Kidney (tissue), 14 donors: Measurements from ENCODE around the gene AGPAT1. TPM values are rescaled to one million over a fixed set of nuclear protein-coding genes. Genes with fewer than 3 reads are reported as not detected.

Experiments used
- DNase-seq, 5 donors: peaks; one replicate each; pipeline ENCODE4 v3.0.0-alpha.2; 2013 to 2020
- FAIRE-seq: peaks from 2 replicates; lab custom pipeline; 2012; peaks lifted over from hg19 to GRCh38; lab: Jason Lieb, UNC
- H3K27ac ChIP-seq, 2 donors: one replicate each; pipeline ENCODE4 v1.7.0; 2013; ENCODE audit warnings: low read depth in 2 of 2, low read length in 2 of 2, inconsistent platforms in 1 of 2
- H3K27me3 ChIP-seq: one replicate; pipeline ENCODE4 v1.7.1; 2013; ENCODE audit warnings: low read length, inconsistent platforms; ENCODE audit not compliant: control insufficient read depth, insufficient read depth
- H3K36me3 ChIP-seq, 3 donors: one replicate each; pipeline versions ENCODE4 v1.7.0 to v1.7.1; 2013; ENCODE audit warnings: low read length in 3 of 3, control low read depth in 1 of 3, inconsistent platforms in 1 of 3; ENCODE audit not compliant: insufficient read depth in 3 of 3, control insufficient read depth in 2 of 3
- H3K4me1 ChIP-seq, 3 donors: one replicate each; pipeline versions ENCODE4 v1.7.0 to v1.7.1; 2013; ENCODE audit warnings: low read length in 3 of 3, inconsistent platforms in 1 of 3, low read depth in 1 of 3; ENCODE audit not compliant: control insufficient read depth in 2 of 3, insufficient read depth in 2 of 3
- H3K4me3 ChIP-seq, 3 donors: one replicate each; pipeline versions ENCODE4 v1.7.0 to v1.8.1; 2013; ENCODE audit warnings: low read length in 3 of 3, control low read depth in 1 of 3, inconsistent platforms in 1 of 3
- H3K9ac ChIP-seq, 3 donors: one replicate each; pipeline versions ENCODE4 v1.7.0 to v1.7.1; 2013; ENCODE audit warnings: low read length in 3 of 3, control low read depth in 1 of 3, inconsistent platforms in 1 of 3
- H3K9me3 ChIP-seq, 3 donors: one replicate each; pipeline versions ENCODE4 v1.7.0 to v1.7.1; 2013; ENCODE audit warnings: low read length in 3 of 3, control low read depth in 1 of 3, inconsistent platforms in 1 of 3; ENCODE audit not compliant: control insufficient read depth in 2 of 3, insufficient read depth in 1 of 3
- CTCF ChIP-seq: IDR thresholded peaks from 3 replicates; pipeline ENCODE4 v1.5.1; 2012; ENCODE audit warnings: mild to moderate bottlenecking, moderate library complexity, borderline replicate concordance; ENCODE audit not compliant: insufficient read depth; ENCODE audit errors: extremely low read depth
- intact Hi-C: fragments of 100-400 bp; cut with DNase I; formaldehyde crosslinking; loops from one replicate; pipeline ENCODE4 v1.11.1; 2022
- polyA plus RNA-seq: library from polyadenylated mRNA; stranded (reverse); fragments of 350-450 nt; fragmentation: Illumina TruSeq; extraction: RNeasy Lipid Tissue Mini Kit (QIAGEN cat#74804); gene quantifications from one replicate; pipeline ENCODE4 v1.2.3, GENCODE V29; 2014; ENCODE audit warnings: low read depth, low replicate concordance; ENCODE audit not compliant: insufficient read depth
- total RNA-seq: library from RNA; stranded (reverse); fragmentation: NEBNext Ultra II Directional; extraction: Animal tissue kit (Norgen Biotek cat#: 25700); gene quantifications from one replicate; pipeline ENCODE4 v1.2.1, GENCODE V29; 2021
- donor health status: control.
- donor health status: control.
- donor health status: control.
- donor health status: control.
- donor health status: control.
- donor health status: DM: yes; HTN: yes; CAD: no.
- donor health status: Normal renal cell carcinoma (clear cell type).

The AGPAT1 gene
- total and polyA plus RNA-seq, 2 donors from 2014 or later = 58.9 to 87.1 TPM

GRCh38 chr6:32183483-32184083 is 7.7 kb upstream of the AGPAT1 start:
- Histone ChIP-seq H3K27ac (peak overlapping the region in 1 of 2 donors; percentile 52), H3K27me3 (no peaks in the 10 kb centered on the region), H3K36me3 (peaks cover 6 to 26% (median 8%) of the 10 kb centered on the region in 3 donors), H3K4me1 (peaks cover 3 to 19% (median 15%) of the 10 kb centered on the region in 3 donors), H3K4me3 (no peak overlapping the region), H3K9me3 (no peaks in the 10 kb centered on the region), H3K9ac (no peak overlapping the region)
- intact Hi-C loops = no loop called here
- FAIRE-seq (no peak), DNase-seq (peak in 1 of 5 donors; percentile 46)
- no peak for TF ChIP-seq CTCF

GRCh38 chr6:32183030-32183429 is 7.1 kb upstream of the AGPAT1 start:
- intact Hi-C loops = no loop called here
- no peak for TF ChIP-seq CTCF
- H3K27ac ChIP-seq = peak overlapping the region in 1 of 2 donors; percentile 48
- peaks cover 3 to 15% (median 15%) of the 10 kb centered on the region in 3 donors for H3K4me1 ChIP-seq
- FAIRE-seq (no peak), DNase-seq (peak in 1 of 5 donors; percentile 18)
- no peaks in the 10 kb centered on the region for H3K9me3 ChIP-seq
- H3K36me3 ChIP-seq = peaks cover 6 to 26% (median 8%) of the 10 kb centered on the region in 3 donors
- H3K27me3 ChIP-seq = no peaks in the 10 kb centered on the region
- no peak overlapping the region for H3K9ac ChIP-seq
- H3K4me3 ChIP-seq = no peak overlapping the region

GRCh38 chr6:32182555-32182981 is 6.7 kb upstream of the AGPAT1 start:
- H3K27me3 ChIP-seq = no peaks in the 10 kb centered on the region
- no peak overlapping the region for H3K9ac ChIP-seq
- no peak overlapping the region for H3K4me3 ChIP-seq
- peaks cover 5 to 23% (median 6%) of the 10 kb centered on the region in 3 donors for H3K36me3 ChIP-seq
- no peaks in the 10 kb centered on the region for H3K9me3 ChIP-seq
- TF ChIP-seq CTCF = no peak
- intact Hi-C loops = no loop called here
- peaks cover 3 to 16% (median 15%) of the 10 kb centered on the region in 3 donors for H3K4me1 ChIP-seq
- peak in 2 of 5 donors; percentile 34 to 72 for DNase-seq
- no peak overlapping the region for H3K27ac ChIP-seq
- no peak for FAIRE-seq
